HS-5 (cell line): ENCODE measurements around the gene CHCHD3.
A peak's percentile ranks its signal among the peaks of the same experiment; 100 is the strongest.

Experiments
- DNase-seq: peaks from one replicate; pipeline ENCODE4 v3.0.0-alpha.2; 2012; ENCODE audit warnings: low read depth

CHCHD3 gene

GRCh38 chr7:132769280-132769679 is 312.6 kb downstream of the CHCHD3 start:
- DNase-seq: no peak

- no peak for DNase-seq
These were observed 313.8 kb downstream of the CHCHD3 start for GRCh38 chr7:132768099-132768498.

GRCh38 chr7:132767378-132767777 is 314.5 kb downstream of the CHCHD3 start:
- DNase-seq: no peak

- DNase-seq: no peak
These were observed 315.2 kb downstream of the CHCHD3 start for GRCh38 chr7:132766660-132767059.

GRCh38 chr7:132765861-132766260 is 316.0 kb downstream of the CHCHD3 start:
- DNase-seq: no peak

- DNase-seq: no peak
These were observed 317.1 kb downstream of the CHCHD3 start for GRCh38 chr7:132764762-132765161.

GRCh38 chr7:132760866-132761265 is 321.0 kb downstream of the CHCHD3 start:
- DNase-seq: no peak

GRCh38 chr7:132760244-132760623 is 321.7 kb downstream of the CHCHD3 start:
- DNase-seq: no peak

- no peak for DNase-seq
These were observed 322.2 kb downstream of the CHCHD3 start for GRCh38 chr7:132759482-132760243.

- no peak for DNase-seq
These were observed 322.9 kb downstream of the CHCHD3 start for GRCh38 chr7:132758986-132759385.

GRCh38 chr7:132757783-132758182 is 324.1 kb downstream of the CHCHD3 start:
- DNase-seq: no peak

GRCh38 chr7:132756484-132756990 is 325.4 kb downstream of the CHCHD3 start:
- DNase-seq: no peak

- no peak for DNase-seq
These were observed 326.1 kb downstream of the CHCHD3 start for GRCh38 chr7:132755538-132756483.

GRCh38 chr7:132752431-132752830 is 329.5 kb downstream of the CHCHD3 start:
- no peak for DNase-seq

- DNase-seq: no peak
These were observed 330.6 kb downstream of the CHCHD3 start for GRCh38 chr7:132751244-132751647.

- no peak for DNase-seq
These were observed 331.2 kb downstream of the CHCHD3 start for GRCh38 chr7:132750530-132751217.

GRCh38 chr7:132750096-132750495 is 331.8 kb downstream of the CHCHD3 start:
- DNase-seq: no peak

- no peak for DNase-seq
These were observed 336.4 kb downstream of the CHCHD3 start for GRCh38 chr7:132745510-132745909.

GRCh38 chr7:132743974-132744373 is 337.9 kb downstream of the CHCHD3 start:
- no peak for DNase-seq

GRCh38 chr7:132742189-132742612 is 339.7 kb downstream of the CHCHD3 start:
- DNase-seq: peak; percentile 25

- DNase-seq: no peak
These were observed 341.7 kb downstream of the CHCHD3 start for GRCh38 chr7:132740176-132740575.

GRCh38 chr7:132739271-132739955 is 342.5 kb downstream of the CHCHD3 start:
- peak; percentile 71 for DNase-seq
